ENCODE data around the gene TMEM41B. TPM values are rescaled to one million over a fixed set of nuclear protein-coding genes. Genes with fewer than 3 reads are reported as not detected.

The TMEM41B gene
- total and polyA plus RNA-seq, 2 of the 4 experiments (the other 2 are of a cell fraction), result 20.8 to 21.5 TPM

- Histone ChIP-seq H4K8ac (ENCODE audit: low read depth in 2 of 2, low read length in 2 of 2) (peak overlapping the region; percentile 98 to 100), H3K27ac (ENCODE audit: insufficient read depth, low read length) (peak overlapping the region; percentile 45), H3K56ac (ENCODE audit: extremely low read depth, insufficient read depth, low read length) (0 out of 2 replicates have a peak overlapping the region, but pooled peaks have one; percentile 24), H3K4me3 (ENCODE audit: insufficient read depth, low read depth, low read length) (no peak overlapping the region), H2AK9ac (replicated peaks; ENCODE audit: low read depth, low read length, poor library complexity) (peak overlapping the region; percentile 79), H2BK20ac (ENCODE audit: low read depth, low read length) (peak overlapping the region; percentile 99), H3K23ac (ENCODE audit: low read depth, low read length) (peak overlapping the region; percentile 83), H2BK15ac (ENCODE audit: low read depth, low read length) (peak overlapping the region; percentile 100), H3K36me3 (ENCODE audit: control insufficient read depth, insufficient read depth, low read length) (no peaks in the 10 kb centered on the region), H3K18ac (ENCODE audit: low read depth, low read length) (peak overlapping the region; percentile 98), H3K79me1 (ENCODE audit: low read depth in 1 of 2, low read length in 2 of 2) (peaks cover 5 to 20% of the 10 kb centered on the region in 2 experiments; a peak in 1 of 4 replicates), H4K91ac (ENCODE audit: insufficient read depth, low read depth, low read length) (peak overlapping the region; percentile 82), H2AK5ac (ENCODE audit: low read depth, low read length) (peak overlapping the region; percentile 96), H3K4ac (ENCODE audit: low read depth, low read length) (peak overlapping the region; percentile 85), H3K9ac (ENCODE audit: low read depth, low read length) (peak overlapping the region; percentile 21), H3K14ac (replicated peaks; ENCODE audit: low read depth, low read length) (peak overlapping the region; percentile 93), H4K5ac (ENCODE audit: low read depth, low read length) (peak overlapping the region; percentile 61), H2BK120ac (ENCODE audit: low read depth, low read length) (peak overlapping the region; percentile 99), H2BK5ac (ENCODE audit: low read depth, low read length, poor library complexity, severe bottlenecking) (peak overlapping the region; percentile 95), H3K4me1 (ENCODE audit: control insufficient read depth, insufficient read depth, low read length) (peaks cover 18% of the 10 kb centered on the region), H3K4me2 (ENCODE audit: low read depth, low read length) (no peak overlapping the region), H3K9me1 (ENCODE audit: insufficient read depth, low read length) (peaks cover 13% of the 10 kb centered on the region; the same call in 1 of the 2 replicates), H3K27me3 (ENCODE audit: control insufficient read depth, insufficient read depth, low read length) (no peaks in the 10 kb centered on the region), H2AFZ (replicated peaks; ENCODE audit: low read length, poor library complexity) (peak overlapping the region; percentile 84), H4K20me1 (ENCODE audit: insufficient read depth, low read length) (no peaks in the 10 kb centered on the region), H3K9me3 (ENCODE audit: control insufficient read depth, insufficient read depth, low read length) (no peaks in the 10 kb centered on the region)
- WGBS, 2 experiments (ENCODE audit: extremely low coverage in 2 of 2, insufficient read length in 1 of 2), result no CpG with 5 or more reads among the region's 2 CpGs
- peak; percentile 15; the same call in 1 of the 2 replicates for ATAC-seq (ENCODE audit: low read depth)
- dilution Hi-C loops (cut with HindIII; ENCODE audit: low sequenced_read_pairs, unreplicated experiment) (no loop called here), intact Hi-C loops (cut with micrococcal nuclease) (no loop called here), in situ Hi-C loops (cut with MboI; ENCODE audit: low sequenced_read_pairs) (no loop called here)
- DNase-seq, result no peak
- CTCF ChIA-PET, result interaction anchor here (0.9 kb wide), 1 partner anchor 24 kb away, joined by 3 read pairs; no protein-coding TSS in a partner anchor
- POLR2A ChIA-PET (ENCODE audit: unreplicated experiment), result no interaction called here
- no TSS peak for BruUV-seq (replicated peaks)
- TF ChIP-seq CHD1 (IDR thresholded peaks at IDR 0.05; ENCODE audit: low read depth, low read length) (no peak), NFE2L2 (IDR thresholded peaks at IDR 0.05; ENCODE audit: low read depth, low read length) (no peak), ELK1 (IDR thresholded peaks at IDR 0.05; ENCODE audit: borderline replicate concordance, low read depth, low read length) (no peak), USF2 (IDR thresholded peaks at IDR 0.05; ENCODE audit: low read depth, low read length) (no peak), MXI1 (IDR thresholded peaks at IDR 0.05; ENCODE audit: borderline replicate concordance, low read depth, low read length) (no peak), CEBPB (IDR thresholded peaks at IDR 0.05; ENCODE audit: low read depth, low read length) (no peak), POLR2A (IDR thresholded peaks at IDR 0.05; ENCODE audit: low read depth, low read length) (no peak), RFX5 (IDR thresholded peaks at IDR 0.05; ENCODE audit: low read depth, low read length) (no peak)
Measured at GRCh38 chr11:9362393-9362863, 48.0 kb upstream of the TMEM41B start.
